Measurements from ENCODE around the gene YAE1.
A peak's percentile ranks its signal among the peaks of the same experiment; 100 is the strongest.

The YAE1 gene

GRCh38 chr7:39557911-39558310 is 8.3 kb upstream of the YAE1 start:
- no peak for DNase-seq

- DNase-seq, result no peak
These were observed 5.8 kb upstream of the YAE1 start for GRCh38 chr7:39560408-39560807.

GRCh38 chr7:39560997-39561396 is 5.2 kb upstream of the YAE1 start:
- DNase-seq, result no peak

GRCh38 chr7:39565538-39565937 is 666 bp upstream of the YAE1 start:
- DNase-seq, result no peak

- no peak for DNase-seq
These were observed 1.1 kb downstream of the YAE1 start for GRCh38 chr7:39567294-39567693.

GRCh38 chr7:39574673-39575349 is 8.6 kb downstream of the YAE1 start:
- no peak for DNase-seq

- no peak for DNase-seq
These were observed 11.1 kb downstream of the YAE1 start for GRCh38 chr7:39577229-39577874.

- peak; percentile 78 to 90 for DNase-seq
These were observed 14.1 kb downstream of the YAE1 start for GRCh38 chr7:39580149-39580874.

- no peak for DNase-seq
These were observed 16.3 kb downstream of the YAE1 start for GRCh38 chr7:39582536-39582935.

- no peak for DNase-seq
These were observed 17.3 kb downstream of the YAE1 start for GRCh38 chr7:39583539-39583938.

- no peak for DNase-seq
These were observed 21.2 kb downstream of the YAE1 start for GRCh38 chr7:39587393-39587792.

GRCh38 chr7:39588416-39588815 is 22.2 kb downstream of the YAE1 start:
- DNase-seq, result no peak

GRCh38 chr7:39589323-39590111 is 23.3 kb downstream of the YAE1 start:
- DNase-seq, result peak; percentile 79 to 85

- DNase-seq, result no peak
These were observed 26.4 kb downstream of the YAE1 start for GRCh38 chr7:39592586-39592985.

- DNase-seq, result no peak
These were observed 28.9 kb downstream of the YAE1 start for GRCh38 chr7:39594988-39595620.

GRCh38 chr7:39602351-39602750 is 36.1 kb downstream of the YAE1 start:
- DNase-seq, result no peak

GRCh38 chr7:39603924-39604323 is 37.7 kb downstream of the YAE1 start:
- no peak for DNase-seq

GRCh38 chr7:39605087-39605486 is 38.9 kb downstream of the YAE1 start:
- no peak for DNase-seq

GRCh38 chr7:39606352-39606751 is 40.1 kb downstream of the YAE1 start:
- no peak for DNase-seq

- no peak for DNase-seq
These were observed 40.7 kb downstream of the YAE1 start for GRCh38 chr7:39606941-39607340.

GRCh38 chr7:39607865-39608264 is 41.7 kb downstream of the YAE1 start:
- no peak for DNase-seq

- no peak for DNase-seq
These were observed 42.1 kb downstream of the YAE1 start for GRCh38 chr7:39608278-39608677.

Measured in AML-193 (cell line).